Measurements from ENCODE around the gene ORM1. TPM values are rescaled to one million over a fixed set of nuclear protein-coding genes. Genes with fewer than 3 reads are reported as not detected.

The ORM1 gene
- total RNA-seq, 1 donor from 2014 or later: not detected

GRCh38 chr9:114375386-114376175 is 52.7 kb downstream of the ORM1 start:
- Mint-ChIP-seq H3K27me3 (ENCODE audit: unreplicated experiment) (peaks cover 5% of the 10 kb centered on the region), H3K27ac (ENCODE audit: unreplicated experiment) (peak overlapping the region; percentile 12), H3K4me3 (ENCODE audit: unreplicated experiment) (no peak overlapping the region), H3K9me3 (ENCODE audit: unreplicated experiment) (peaks cover 2% of the 10 kb centered on the region), H3K36me3 (ENCODE audit: unreplicated experiment) (peaks cover 10% of the 10 kb centered on the region), H3K4me1 (ENCODE audit: low read depth, unreplicated experiment) (peaks cover 10% of the 10 kb centered on the region)
- TF ChIP-seq CTCF (IDR thresholded peaks at IDR 0.05; ENCODE audit: partially characterized antibody, unreplicated experiment): no peak
- no peak for DNase-seq

Other genes with a start within 250 kb of the ORM1 start
- gene AMBP, start 244.8 kb upstream of the ORM1 start, total RNA-seq (ENCODE audit: unreplicated experiment): 0.29 TPM
- 0.93 TPM for gene KIF12, start 223.8 kb upstream of the ORM1 start, total RNA-seq (ENCODE audit: unreplicated experiment)
- 3.9 TPM for gene COL27A1, start 167.6 kb upstream of the ORM1 start, total RNA-seq (ENCODE audit: unreplicated experiment)
- not detected for gene ORM2, start 6.8 kb downstream of the ORM1 start, total RNA-seq (ENCODE audit: unreplicated experiment)
- 32.6 TPM for gene AKNA, start 64.9 kb downstream of the ORM1 start, total RNA-seq (ENCODE audit: unreplicated experiment)
- gene WHRN, start 182.4 kb downstream of the ORM1 start, total RNA-seq (ENCODE audit: unreplicated experiment): 3.2 TPM